Measurements from ENCODE around the gene PLD4. TPM values are rescaled to one million over a fixed set of nuclear protein-coding genes. Genes with fewer than 3 reads are reported as not detected.

Gene PLD4
- total RNA-seq, 2 experiments from 2014 or later, result not detected

Other genes with a start within 250 kb of the PLD4 start
- gene INF2, start 235.3 kb upstream of the PLD4 start, total RNA-seq, result 10 to 100 TPM; 66.7 to 71.5 TPM
- 1 to 10 TPM; 2.3 to 3.3 TPM for gene ADSS1, start 200.7 kb upstream of the PLD4 start, total RNA-seq
- 100 to 1,000 TPM in 1 of 2 experiments, 10 to 100 TPM in 1; 97.6 to 109 TPM for gene SIVA1, start 171.7 kb upstream of the PLD4 start, total RNA-seq
- gene AKT1, start 129.1 kb upstream of the PLD4 start, total RNA-seq, result 100 to 1,000 TPM; 131 to 133 TPM
- 1 to 10 TPM; 3.1 to 3.4 TPM for gene ZBTB42, start 123.8 kb upstream of the PLD4 start, total RNA-seq
- 1 to 10 TPM; 5.2 to 5.3 TPM for gene CEP170B, start 59.6 kb upstream of the PLD4 start, total RNA-seq
- under 1 TPM; 0.02 to 0.05 TPM for gene AHNAK2, start 53.5 kb downstream of the PLD4 start, total RNA-seq
- gene CLBA1, start 60.9 kb downstream of the PLD4 start, total RNA-seq, result 1 to 10 TPM in 1 of 2 experiments, under 1 TPM in 1; 0.78 to 1.2 TPM
- gene CDCA4, start 96.2 kb downstream of the PLD4 start, total RNA-seq, result 10 to 100 TPM; 63.4 to 69.1 TPM
- 10 to 100 TPM; 33.4 to 34.2 TPM for gene GPR132, start 140.6 kb downstream of the PLD4 start, total RNA-seq
- 1 to 10 TPM; 1.6 to 2.4 TPM for gene JAG2, start 243.9 kb downstream of the PLD4 start, total RNA-seq